Stimulated activated CD4-positive, alpha-beta T cell treated with anti-CD3 and anti-CD28 coated beads, Interleukin-2, amount 100 ng/mL, for 24 hours (primary cell): Measurements from ENCODE around the gene TMEM50A.
"Not testable (repeated sequence)": the region's sequence is repeated elsewhere in the genome, so short reads cannot be mapped to it uniquely, and the experiment has no call there.

Experiments
- DNase-seq, 2 donors: peaks; one replicate each; pipeline ENCODE4 v3.0.0-alpha.2; 2020

Gene TMEM50A

DNA sequence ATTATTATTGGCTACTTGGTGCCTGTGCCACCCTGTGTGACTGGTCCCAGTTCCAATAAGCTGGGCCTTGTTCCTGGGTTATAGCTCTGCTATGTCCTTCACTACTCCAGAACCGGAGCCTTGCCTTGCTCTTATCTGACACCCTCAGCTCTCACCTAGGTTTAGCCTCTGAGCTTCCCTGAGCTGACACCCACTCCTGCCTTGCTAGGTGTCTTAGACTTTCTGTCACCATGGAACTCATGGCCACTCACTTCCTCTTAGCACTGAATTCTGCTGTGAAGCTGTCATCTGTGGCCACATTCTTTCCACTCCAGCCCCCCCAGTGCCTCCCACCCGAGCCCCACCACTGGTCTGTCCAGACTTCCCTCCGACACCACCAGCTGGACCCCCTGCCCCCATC, 51.6 kb downstream of the TMEM50A start:
- DNase-seq, result not testable (repeated sequence)

DNA sequence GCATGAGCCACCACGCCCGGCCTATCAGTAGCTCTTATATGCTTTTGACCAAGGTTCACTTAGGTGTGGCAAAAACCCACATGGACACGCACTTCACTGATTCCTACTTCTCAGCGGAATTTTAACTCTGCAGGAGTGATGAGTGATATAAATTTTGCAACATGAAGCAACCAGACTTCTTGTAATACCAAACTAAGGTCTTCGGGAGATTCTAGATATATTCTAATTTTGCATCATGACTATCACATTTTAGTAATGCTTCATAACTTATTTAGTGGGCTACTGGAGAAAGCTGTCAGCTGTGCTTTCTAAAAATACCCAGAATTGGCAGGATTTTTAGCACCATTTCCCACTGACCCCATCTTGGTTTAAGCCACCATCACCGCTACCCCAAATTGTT, 54.7 kb downstream of the TMEM50A start:
- DNase-seq, result no peak

DNA sequence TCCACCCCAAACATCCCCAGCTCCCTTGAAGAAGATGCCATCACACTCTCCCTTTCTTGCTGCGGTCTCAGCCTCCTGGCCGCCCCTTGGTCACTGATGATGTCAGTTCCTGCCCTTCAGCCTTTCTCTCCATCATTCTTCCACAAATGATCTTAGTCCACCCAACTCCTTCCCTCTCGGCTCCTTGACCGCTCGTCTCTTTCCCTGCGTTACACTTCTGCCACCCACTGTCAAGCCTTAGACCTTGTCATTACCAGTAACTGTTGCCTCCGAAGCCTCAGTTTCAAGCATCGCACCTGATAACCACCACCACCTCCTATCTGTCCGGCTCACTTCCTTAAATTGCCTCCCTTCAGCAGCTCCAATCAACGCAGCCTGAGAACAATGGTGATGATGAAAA, 59.4 kb downstream of the TMEM50A start:
- not testable (repeated sequence) for DNase-seq

DNA sequence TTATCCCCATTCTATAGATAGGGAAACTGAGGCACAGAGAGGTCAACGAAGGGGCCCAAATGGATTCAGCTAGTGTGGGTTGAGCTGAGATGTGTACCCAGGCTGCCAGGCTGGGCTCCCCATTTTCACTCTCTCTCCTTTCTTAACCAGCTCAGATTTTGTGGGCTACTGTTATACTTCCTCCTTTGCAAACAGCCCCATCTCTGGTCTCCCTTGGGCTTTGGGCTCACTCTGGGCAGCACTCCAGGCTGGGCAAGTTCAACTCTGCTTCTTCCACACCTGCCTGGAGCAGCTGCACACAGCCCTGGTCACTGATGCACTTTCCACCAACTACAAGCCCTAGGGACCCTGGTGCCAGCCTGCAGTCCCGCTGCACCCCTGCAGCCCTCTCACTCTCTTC, 59.9 kb downstream of the TMEM50A start:
- not testable (repeated sequence) for DNase-seq

DNA sequence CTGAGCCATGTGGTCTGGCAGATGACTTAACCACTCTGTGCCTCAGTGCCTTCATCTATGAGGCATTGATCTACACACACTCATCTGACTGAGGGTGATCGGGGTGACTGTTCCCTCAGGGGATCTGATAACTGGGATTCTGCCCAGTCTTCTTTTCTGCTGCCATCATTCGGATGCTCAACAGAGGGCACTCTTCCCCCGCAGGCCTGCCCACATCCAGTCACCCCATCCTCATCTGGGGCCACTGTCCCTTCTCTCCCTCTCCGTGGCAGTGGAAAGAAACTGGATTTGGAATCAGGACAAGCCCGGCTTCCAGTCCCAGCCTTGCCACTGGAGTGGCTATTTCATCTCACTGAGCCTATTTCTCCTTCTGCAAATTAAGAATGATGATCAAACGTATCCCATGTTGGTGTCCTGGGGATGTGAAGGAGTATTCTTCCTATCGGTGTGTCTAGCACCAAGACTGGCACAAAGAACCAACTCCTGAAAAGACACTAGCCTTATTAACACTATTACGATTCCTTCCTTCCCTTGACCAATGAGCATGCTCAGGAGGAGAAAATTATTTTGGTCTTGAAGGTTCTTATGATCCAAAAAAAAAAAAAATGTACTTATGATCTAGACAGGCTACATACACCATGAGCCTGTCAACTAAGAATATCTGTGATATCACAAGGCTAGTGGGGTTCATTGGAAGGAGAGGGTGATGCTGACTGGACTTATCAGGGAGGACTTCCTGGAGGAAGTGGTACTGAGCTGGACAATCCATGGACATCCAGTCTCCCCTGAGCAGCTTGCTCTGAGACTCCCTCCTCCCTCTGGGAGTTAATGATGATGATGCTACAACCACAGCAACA, 65.0 kb downstream of the TMEM50A start:
- peak in 1 of 2 donors; percentile 9 for DNase-seq

DNA sequence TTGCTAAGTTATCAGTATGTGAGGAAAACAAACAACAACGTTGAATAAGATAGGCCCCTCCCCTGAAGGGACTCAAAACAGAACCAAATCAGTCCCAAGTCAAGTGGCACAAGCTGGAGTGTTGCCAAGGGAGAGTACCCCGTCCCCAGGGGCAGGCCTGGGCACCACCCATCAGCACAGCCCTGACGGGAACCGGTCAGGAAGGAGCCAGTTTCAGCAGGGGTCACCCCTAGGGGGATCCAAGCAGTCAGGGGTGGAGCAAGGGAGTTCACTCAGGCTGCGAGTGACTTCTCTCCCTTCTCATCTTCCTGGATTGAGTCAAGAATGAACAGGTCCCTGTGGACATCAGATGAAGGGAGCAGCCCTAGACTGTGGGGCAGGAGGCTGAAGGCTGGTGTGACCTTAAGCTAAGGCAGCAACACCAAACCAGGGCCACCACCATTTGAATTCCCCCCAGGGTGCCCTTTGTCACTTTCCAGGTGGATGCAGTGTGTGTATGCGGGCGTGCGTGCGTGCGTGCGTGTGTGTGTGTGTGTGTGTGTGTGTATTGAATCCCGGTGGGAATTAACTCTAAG, 67.7 kb downstream of the TMEM50A start:
- not testable (repeated sequence) for DNase-seq

DNA sequence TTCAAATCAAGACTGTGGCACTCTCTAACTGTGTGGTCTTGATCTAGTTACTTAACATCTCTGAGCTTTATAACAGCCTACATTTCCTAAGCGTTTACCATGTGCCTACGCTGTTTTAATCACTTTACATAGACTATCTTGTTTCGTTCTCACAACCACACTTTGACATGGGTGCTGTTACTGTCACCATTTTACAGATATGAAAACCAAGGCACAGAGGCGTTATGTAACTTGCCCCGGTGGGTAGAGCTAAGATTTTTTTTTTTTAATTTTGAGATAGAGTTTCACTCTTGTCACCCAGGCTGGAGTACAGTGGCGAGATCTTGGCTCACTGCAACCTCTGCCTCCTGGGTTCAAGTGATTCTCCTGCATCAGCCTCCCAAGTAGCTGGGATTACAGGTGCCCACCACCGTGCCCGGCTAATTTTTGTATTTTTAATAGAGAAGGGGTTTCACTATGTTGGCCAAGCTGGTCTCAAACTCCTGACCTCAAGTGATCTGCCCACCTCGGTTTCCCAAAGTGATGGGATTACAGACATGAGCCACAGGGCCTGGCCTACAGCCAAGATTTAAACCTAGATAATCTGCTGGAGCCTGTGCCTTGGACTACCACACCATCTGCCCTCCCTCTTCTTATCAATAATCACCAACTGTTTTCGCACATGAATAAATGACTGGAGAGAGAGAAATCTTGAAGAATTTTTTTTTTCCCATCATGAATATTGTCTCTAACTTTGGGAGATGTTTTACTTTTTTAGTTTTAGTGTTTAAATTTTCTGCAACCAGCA, 71.7 kb downstream of the TMEM50A start:
- DNase-seq, result not testable (repeated sequence)
